NCI-H2081 treated with DMSO at 0.1 percent for 48 hours (cell line): ENCODE data around the gene WDFY4.

Experiments used
- DNase-seq: peaks from one replicate; lab custom pipeline; 2025; lab: John Stamatoyannopoulos, UW

The WDFY4 gene

GRCh38 chr10:49024484-49024883 lies 339.8 kb downstream of the WDFY4 start:
- DNase-seq, result no peak

DNA sequence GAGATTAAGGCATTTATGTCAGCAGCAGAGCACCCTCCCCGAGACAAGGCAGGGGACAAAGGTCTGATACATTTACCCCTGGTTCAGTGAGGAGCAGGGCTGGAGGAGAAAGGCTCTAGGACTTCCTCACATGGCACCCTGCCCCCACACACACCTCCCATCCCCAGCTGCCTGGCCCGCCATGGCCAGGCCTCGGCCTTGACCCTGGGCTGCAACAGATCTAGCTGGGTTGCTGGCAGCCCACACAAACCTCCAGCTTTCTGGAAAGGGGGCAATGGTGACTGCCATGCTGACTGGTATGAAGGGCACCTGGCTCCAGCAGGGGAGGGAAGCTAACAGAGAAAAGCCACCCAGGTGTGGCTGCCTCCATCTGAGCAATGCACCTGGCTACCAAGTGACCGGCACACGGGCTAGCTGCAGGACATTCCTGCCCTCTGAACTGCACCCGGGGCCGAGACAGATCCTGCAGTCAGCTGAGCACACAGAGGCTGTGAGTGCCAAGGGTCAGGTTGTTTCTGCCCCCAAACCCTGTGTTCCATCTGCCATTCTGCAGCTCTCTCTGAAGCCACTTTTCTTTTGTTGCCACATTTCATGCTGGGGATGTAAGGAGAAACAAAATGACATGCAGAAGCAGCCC lies 340.8 kb downstream of the WDFY4 start:
- no peak for DNase-seq

- DNase-seq, result no peak
Measured at GRCh38 chr10:49028639-49029038, 344.0 kb downstream of the WDFY4 start.

DNA sequence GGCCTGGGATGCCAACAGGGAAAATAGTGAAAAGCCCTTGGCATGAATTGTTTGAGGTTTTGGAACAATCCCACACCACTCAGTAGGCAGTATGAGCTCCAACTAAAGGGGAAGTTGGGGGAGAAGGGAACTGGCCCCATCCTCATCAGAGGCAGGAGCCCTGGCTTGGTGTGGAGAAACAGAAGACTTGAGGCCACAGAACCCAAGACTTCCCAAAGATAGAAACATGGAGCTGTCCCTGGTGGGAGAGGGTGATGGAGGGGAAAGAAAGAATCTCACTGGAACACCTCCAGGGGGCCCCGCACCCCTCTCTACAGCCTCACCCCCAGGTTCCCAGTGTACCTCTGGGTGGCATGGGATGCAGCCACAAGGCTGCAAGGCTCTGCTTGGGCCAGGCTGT lies 345.0 kb downstream of the WDFY4 start:
- DNase-seq, result no peak
